Gastrocnemius medialis (tissue), 4 donors: Measurements from ENCODE around the gene OR11G2. TPM values are rescaled to one million over a fixed set of nuclear protein-coding genes. Genes with fewer than 3 reads are reported as not detected.

ENCODE experiments used
- ATAC-seq, 2 donors: fragments of 150-250 bp; one replicate each; pipeline ENCODE4 v1.9.1; 2016
- DNase-seq, 2 donors: peaks; one replicate each; pipeline ENCODE4 v3.0.0-alpha.2; 2019
- H3K27ac ChIP-seq, 4 donors: fragments of 200-600 bp; sonication (generic); 1 replicate in 1 of 4; 2 replicates in 3 of 4; pipeline ENCODE4 v1.5.1; 2016 to 2018; ENCODE audit warnings: mild to moderate bottlenecking in 2 of 4, moderate library complexity in 1 of 4
- H3K27me3 ChIP-seq, 3 donors: fragments of 200-600 bp; sonication (generic) in 2 of 3; 1 replicate in 1 of 3; 2 replicates in 2 of 3; pipeline versions ENCODE4 v1.5.1 to v1.6.0; 2016 to 2019; ENCODE audit warnings: mild to moderate bottlenecking in 1 of 3, moderate library complexity in 1 of 3
- H3K36me3 ChIP-seq, 2 donors: fragments of 200-600 bp; sonication (generic) in 1 of 2; one replicate each; pipeline ENCODE4 v1.5.1; 2017 to 2018
- H3K4me1 ChIP-seq, 2 donors: fragments of 200-600 bp; sonication (generic) in 1 of 2; one replicate each; pipeline ENCODE4 v1.5.1; 2016 to 2017; ENCODE audit warnings: mild to moderate bottlenecking in 2 of 2
- H3K4me3 ChIP-seq, 4 donors: fragments of 200-600 bp; sonication (generic) in 3 of 4; 1 replicate in 1 of 4; 2 replicates in 3 of 4; pipeline ENCODE4 v1.5.1; 2016 to 2019; ENCODE audit warnings: mild to moderate bottlenecking in 2 of 4
- H3K9me3 ChIP-seq, 3 donors: fragments of 200-600 bp; sonication (generic) in 2 of 3; 1 replicate in 1 of 3; 2 replicates in 2 of 3; pipeline ENCODE4 v1.5.1; 2016 to 2019
- POLR2A ChIP-seq, 2 donors: fragments of 450-650 bp; IDR thresholded peaks; one replicate each; pipeline ENCODE4 v1.6.1; 2017; ENCODE audit warnings: antibody characterized with exemption in 2 of 2, mild to moderate bottlenecking in 2 of 2, moderate library complexity in 2 of 2
- in situ Hi-C, 4 donors: fragments of 200-750 bp; cut with MboI; loops; one replicate each; pipeline versions ENCODE4 v1.15.0 to v1.8.0; 2017; ENCODE audit warnings: low sequenced_read_pairs in 4 of 4
- intact Hi-C: fragments of 100-400 bp; cut with DNase I; formaldehyde crosslinking; loops from one replicate; pipeline ENCODE4 v1.15.1; 2023; ENCODE audit warnings: low total_unique reads
- total RNA-seq, 4 donors: library from RNA; depleted of rRNA; stranded (reverse); fragments of >200 nt; gene quantifications; one replicate each; pipeline versions ENCODE4 v1.1.0 to v1.2.3, GENCODE V29; 2016
- TF ChIP-seq, protein P1 (sequence below), 5 experiments: fragments of 450-650 bp in 3 of 5; fragments of 200-600 bp in 2 of 5; sonication (generic) in 2 of 5; IDR thresholded peaks in 4 of 5; conservative IDR thresholded peaks in 1 of 5; 1 replicate in 4 of 5; 2 replicates in 1 of 5; pipeline ENCODE4 v1.5.1; 2016 to 2019; ENCODE audit warnings: antibody characterized with exemption in 5 of 5, mild to moderate bottlenecking in 3 of 5, moderate library complexity in 3 of 5

The OR11G2 gene
- total RNA-seq, 4 donors from 2014 or later, result not detected

DNA sequence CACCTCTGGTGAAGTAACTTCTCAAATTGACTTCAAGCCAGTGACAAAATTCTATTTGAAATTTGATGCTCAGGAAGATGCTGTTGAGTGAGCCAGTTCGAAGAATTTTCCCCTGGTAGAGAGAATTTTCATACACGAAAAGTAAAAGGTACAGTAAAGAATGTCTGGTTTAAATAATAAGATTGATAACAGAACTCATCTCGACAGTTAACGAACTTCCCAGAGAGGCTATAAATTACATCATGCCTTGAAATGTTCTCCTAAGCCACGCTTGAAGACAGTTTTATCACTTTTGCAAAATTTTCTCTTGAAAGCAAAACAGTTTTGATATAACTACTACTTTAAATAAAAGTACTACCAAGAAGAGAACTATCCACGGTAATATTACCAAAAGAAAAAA lies 14.4 kb upstream of the OR11G2 start:
- Histone ChIP-seq H3K4me3 (no peak overlapping the region), H3K36me3 (no peaks in the 10 kb centered on the region), H3K4me1 (no peaks in the 10 kb centered on the region), H3K9me3 (no peaks in the 10 kb centered on the region), H3K27me3 (no peaks in the 10 kb centered on the region), H3K27ac (no peak overlapping the region)
- intact Hi-C loops, result no loop called here
- in situ Hi-C loops, result no loop called here
- TF ChIP-seq POLR2A (IDR thresholded peaks at IDR 0.05), result no peak
- TF ChIP-seq, protein P1, sequence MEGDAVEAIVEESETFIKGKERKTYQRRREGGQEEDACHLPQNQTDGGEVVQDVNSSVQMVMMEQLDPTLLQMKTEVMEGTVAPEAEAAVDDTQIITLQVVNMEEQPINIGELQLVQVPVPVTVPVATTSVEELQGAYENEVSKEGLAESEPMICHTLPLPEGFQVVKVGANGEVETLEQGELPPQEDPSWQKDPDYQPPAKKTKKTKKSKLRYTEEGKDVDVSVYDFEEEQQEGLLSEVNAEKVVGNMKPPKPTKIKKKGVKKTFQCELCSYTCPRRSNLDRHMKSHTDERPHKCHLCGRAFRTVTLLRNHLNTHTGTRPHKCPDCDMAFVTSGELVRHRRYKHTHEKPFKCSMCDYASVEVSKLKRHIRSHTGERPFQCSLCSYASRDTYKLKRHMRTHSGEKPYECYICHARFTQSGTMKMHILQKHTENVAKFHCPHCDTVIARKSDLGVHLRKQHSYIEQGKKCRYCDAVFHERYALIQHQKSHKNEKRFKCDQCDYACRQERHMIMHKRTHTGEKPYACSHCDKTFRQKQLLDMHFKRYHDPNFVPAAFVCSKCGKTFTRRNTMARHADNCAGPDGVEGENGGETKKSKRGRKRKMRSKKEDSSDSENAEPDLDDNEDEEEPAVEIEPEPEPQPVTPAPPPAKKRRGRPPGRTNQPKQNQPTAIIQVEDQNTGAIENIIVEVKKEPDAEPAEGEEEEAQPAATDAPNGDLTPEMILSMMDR (IDR thresholded peaks at IDR 0.05 in 4 of 5, conservative IDR thresholded peaks at IDR 0.05 in 1 of 5), result no peak
- DNase-seq, result no peak
- no peak for ATAC-seq

DNA sequence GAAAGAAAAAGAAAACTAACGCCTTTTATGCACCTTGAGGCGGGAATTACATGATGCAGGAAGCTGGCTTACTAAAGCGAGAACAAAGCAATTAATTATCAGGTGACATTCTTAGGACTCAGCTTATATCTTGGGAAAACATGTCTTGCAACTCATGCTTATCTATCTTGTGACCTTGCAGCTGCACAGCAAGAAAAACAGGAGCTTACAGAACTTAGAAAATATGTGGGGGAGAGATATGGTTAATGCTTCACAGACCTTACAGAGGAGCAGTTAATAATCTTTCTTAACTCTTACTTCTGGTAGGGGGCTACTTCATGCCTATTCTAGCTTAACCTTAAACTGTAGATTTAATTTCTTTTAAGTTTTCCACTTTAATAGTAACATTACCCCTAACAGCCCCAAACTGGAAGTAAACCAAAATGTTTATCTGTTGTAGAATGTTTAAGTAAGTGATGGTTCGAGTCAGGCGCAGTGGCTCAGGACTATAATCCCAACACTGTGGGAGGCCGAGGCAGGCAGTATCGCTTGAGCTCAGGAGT lies 13.2 kb upstream of the OR11G2 start:
- ATAC-seq (no peak), DNase-seq (no peak)
- H3K9me3 ChIP-seq, result no peaks in the 10 kb centered on the region
- H3K27me3 ChIP-seq, result no peaks in the 10 kb centered on the region
- no peak overlapping the region for H3K27ac ChIP-seq
- no peaks in the 10 kb centered on the region for H3K4me1 ChIP-seq
- TF ChIP-seq POLR2A (IDR thresholded peaks at IDR 0.05), result no peak
- TF ChIP-seq, protein P1 (IDR thresholded peaks at IDR 0.05 in 4 of 5, conservative IDR thresholded peaks at IDR 0.05 in 1 of 5), result no peak
- H3K36me3 ChIP-seq, result no peaks in the 10 kb centered on the region
- H3K4me3 ChIP-seq, result no peak overlapping the region
- intact Hi-C loops, result no loop called here
- in situ Hi-C loops, result no loop called here

DNA sequence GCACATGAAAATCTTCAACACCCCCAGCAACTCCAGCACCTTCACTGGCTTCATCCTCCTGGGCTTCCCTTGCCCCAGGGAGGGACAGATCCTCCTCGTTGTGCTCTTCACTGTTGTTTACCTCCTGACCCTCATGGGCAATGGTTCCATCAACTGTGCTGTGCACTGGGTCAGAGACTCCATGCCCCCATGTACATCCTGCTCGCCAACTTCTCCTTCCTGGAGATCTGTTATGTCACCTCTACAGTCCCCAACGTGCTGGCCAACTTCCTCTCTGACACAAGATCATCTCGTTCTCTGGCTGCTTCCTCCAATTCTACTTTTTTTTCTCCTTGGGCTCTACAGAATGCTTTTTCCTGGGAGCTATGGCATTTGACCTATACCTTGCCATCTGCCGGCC lies 11.5 kb upstream of the OR11G2 start:
- Histone ChIP-seq H3K36me3 (no peaks in the 10 kb centered on the region), H3K27ac (no peak overlapping the region), H3K4me3 (no peak overlapping the region), H3K4me1 (no peaks in the 10 kb centered on the region), H3K27me3 (no peaks in the 10 kb centered on the region), H3K9me3 (no peaks in the 10 kb centered on the region)
- in situ Hi-C loops (no loop called here), intact Hi-C loops (no loop called here)
- ATAC-seq, result no peak
- TF ChIP-seq, protein P1 (IDR thresholded peaks at IDR 0.05 in 4 of 5, conservative IDR thresholded peaks at IDR 0.05 in 1 of 5), result no peak
- TF ChIP-seq POLR2A (IDR thresholded peaks at IDR 0.05), result no peak
- peak in 1 of 2 donors; percentile 17 for DNase-seq

DNA sequence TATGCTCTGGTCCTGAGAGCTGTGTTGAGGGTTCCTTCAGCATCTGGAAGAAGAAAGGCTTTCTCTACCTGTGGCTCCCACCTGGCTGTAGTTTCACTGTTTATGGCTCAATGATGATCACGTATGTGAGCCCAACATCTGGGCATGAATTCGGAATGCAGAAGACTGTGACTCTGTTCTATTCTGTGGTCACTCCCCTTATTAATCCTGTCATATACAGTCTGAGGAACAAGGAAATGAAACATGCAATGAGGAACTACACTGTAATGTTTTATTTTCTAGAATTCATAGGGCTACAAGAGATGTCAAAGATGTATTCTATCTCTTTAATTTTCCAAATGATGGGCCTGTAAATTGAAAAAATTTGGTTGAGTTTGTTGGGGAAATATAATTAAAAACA lies 10.8 kb upstream of the OR11G2 start:
- no peaks in the 10 kb centered on the region for H3K9me3 ChIP-seq
- peak in 1 of 2 donors; percentile 27 for ATAC-seq
- in situ Hi-C loops (no loop called here), intact Hi-C loops (no loop called here)
- DNase-seq, result no peak
- no peaks in the 10 kb centered on the region for H3K4me1 ChIP-seq
- H3K27me3 ChIP-seq, result no peaks in the 10 kb centered on the region
- H3K27ac ChIP-seq, result no peak overlapping the region
- H3K36me3 ChIP-seq, result no peaks in the 10 kb centered on the region
- TF ChIP-seq POLR2A (IDR thresholded peaks at IDR 0.05), result no peak
- TF ChIP-seq, protein P1 (IDR thresholded peaks at IDR 0.05 in 4 of 5, conservative IDR thresholded peaks at IDR 0.05 in 1 of 5), result no peak
- H3K4me3 ChIP-seq, result no peak overlapping the region

DNA sequence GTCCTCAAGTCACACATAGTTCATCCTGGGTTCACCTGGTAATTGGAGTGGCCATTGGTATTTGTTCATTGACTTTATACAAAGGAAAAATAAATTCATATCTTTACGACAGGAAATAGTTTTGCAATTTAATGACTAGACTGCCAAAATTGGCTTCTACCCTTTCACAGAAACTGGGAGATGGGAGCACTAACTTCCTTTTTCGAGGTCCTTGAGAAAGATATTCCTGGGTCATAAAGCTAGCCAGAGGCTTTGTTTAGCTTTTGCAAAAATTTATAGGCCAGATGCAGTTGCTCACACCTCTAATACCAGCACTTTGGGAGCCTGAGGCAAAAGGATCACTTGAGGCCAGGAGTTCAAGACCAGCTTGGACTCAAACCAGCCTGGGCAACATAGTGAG lies 10.2 kb upstream of the OR11G2 start:
- ATAC-seq (no peak), DNase-seq (no peak)
- TF ChIP-seq, protein P1 (IDR thresholded peaks at IDR 0.05 in 4 of 5, conservative IDR thresholded peaks at IDR 0.05 in 1 of 5), result no peak
- TF ChIP-seq POLR2A (IDR thresholded peaks at IDR 0.05), result no peak
- H3K27me3 ChIP-seq, result no peaks in the 10 kb centered on the region
- no peak overlapping the region for H3K27ac ChIP-seq
- in situ Hi-C loops, result no loop called here
- intact Hi-C loops, result no loop called here
- H3K9me3 ChIP-seq, result no peaks in the 10 kb centered on the region
- H3K4me1 ChIP-seq, result no peaks in the 10 kb centered on the region
- no peaks in the 10 kb centered on the region for H3K36me3 ChIP-seq
- H3K4me3 ChIP-seq, result no peak overlapping the region
